HepG2 (cell line): ENCODE measurements around the gene JSRP1. TPM values are rescaled to one million over a fixed set of nuclear protein-coding genes. Genes with fewer than 3 reads are reported as not detected.

ENCODE experiments used
- ATF7 ChIP-seq, 2 experiments: fragments of 450-650 bp in 1 of 2; sonication (generic) in 1 of 2; formaldehyde crosslinking in 1 of 2; IDR thresholded peaks; 2 replicates each; pipeline versions ENCODE4 v1.4.0 to v1.6.1; 2016 to 2020; ENCODE audit warnings: antibody characterized with exemption in 1 of 2, mild to moderate bottlenecking in 1 of 2, missing genetic modification reagents in 1 of 2
- CEBPB ChIP-seq: IDR thresholded peaks from 2 replicates; pipeline ENCODE4 v1.6.1; 2011; ENCODE audit warnings: low read depth, low read length, improper control_type of control experiment, borderline replicate concordance
- GFI1 ChIP-seq: sonication (generic); formaldehyde crosslinking; IDR thresholded peaks from 2 replicates; pipeline ENCODE4 v1.5.0; 2020; ENCODE audit warnings: missing genetic modification reagents, mild to moderate bottlenecking, borderline replicate concordance
- ISX ChIP-seq: sonication (generic); formaldehyde crosslinking; conservative IDR thresholded peaks from 2 replicates; pipeline ENCODE4 v1.5.0; 2020; ENCODE audit warnings: missing genetic modification reagents
- KDM4B ChIP-seq: sonication (generic); formaldehyde crosslinking; IDR thresholded peaks from 2 replicates; pipeline ENCODE4 v1.4.0; 2020; ENCODE audit warnings: missing genetic modification reagents
- MNT ChIP-seq: fragments of 450-650 bp; IDR thresholded peaks from 2 replicates; pipeline ENCODE4 v1.6.1; 2016
- PAXIP1 ChIP-seq: sonication (generic); formaldehyde crosslinking; conservative IDR thresholded peaks from 2 replicates; pipeline ENCODE4 v1.4.0; 2020; ENCODE audit warnings: mild to moderate bottlenecking, missing genetic modification reagents, moderate library complexity
- RFX3 ChIP-seq: IDR thresholded peaks from 2 replicates; pipeline ENCODE4 v1.6.1; 2016; ENCODE audit warnings: missing biosample characterization, missing genetic modification reagents
- RORA ChIP-seq: sonication (generic); formaldehyde crosslinking; IDR thresholded peaks from 2 replicates; pipeline ENCODE4 v1.5.0; 2020; ENCODE audit warnings: mild to moderate bottlenecking, missing genetic modification reagents, moderate library complexity
- TCF12 ChIP-seq, 2 experiments: fragments of 450-650 bp in 1 of 2; sonication (generic) in 1 of 2; formaldehyde crosslinking in 1 of 2; IDR thresholded peaks; 2 replicates each; pipeline versions ENCODE4 v1.6.1 to v1.8.0; 2017 to 2022; ENCODE audit warnings: antibody characterized with exemption in 1 of 2, mild to moderate bottlenecking in 1 of 2, missing genetic modification reagents in 1 of 2, moderate library complexity in 1 of 2
- USF2 ChIP-seq, 2 experiments: sonication (generic) in 1 of 2; formaldehyde crosslinking in 1 of 2; IDR thresholded peaks; 2 replicates each; pipeline versions ENCODE4 v1.5.1 to v1.6.1; 2011 to 2020; ENCODE audit warnings: borderline replicate concordance in 1 of 2, low read depth in 1 of 2, low read length in 1 of 2, mild to moderate bottlenecking in 1 of 2, missing genetic modification reagents in 1 of 2, moderate library complexity in 1 of 2
- ZNF343 ChIP-seq: sonication (generic); formaldehyde crosslinking; IDR thresholded peaks from 2 replicates; pipeline ENCODE4 v1.4.0; 2020; ENCODE audit warnings: mild to moderate bottlenecking, missing genetic modification reagents
- ZNF430 ChIP-seq: sonication (generic); formaldehyde crosslinking; IDR thresholded peaks from 2 replicates; pipeline ENCODE4 v1.9.0; 2021; ENCODE audit warnings: mild to moderate bottlenecking, missing genetic modification reagents
- ZNF496 ChIP-seq: sonication (generic); formaldehyde crosslinking; IDR thresholded peaks from 2 replicates; pipeline ENCODE4 v1.8.1; 2023; ENCODE audit warnings: mild to moderate bottlenecking, moderate library complexity, missing genetic modification reagents; ENCODE audit not compliant: insufficient replicate concordance
- ZNF615 ChIP-seq: sonication (generic); formaldehyde crosslinking; IDR thresholded peaks from 2 replicates; pipeline ENCODE4 v1.5.0; 2020; ENCODE audit warnings: mild to moderate bottlenecking, missing genetic modification reagents, borderline replicate concordance
- ZNF788 ChIP-seq: sonication (generic); formaldehyde crosslinking; IDR thresholded peaks from 2 replicates; pipeline ENCODE4 v1.5.0; 2020; ENCODE audit warnings: mild to moderate bottlenecking, missing genetic modification reagents, borderline replicate concordance
- polyA plus RNA-seq, 8 experiments: library from polyadenylated mRNA; depleted of rRNA in 3 of 8; stranded (reverse) in 7 of 8; unstranded in 1 of 8; fragments of >200 nt; fragmentation: Illumina TruSeq in 4 of 8; extraction: Trizol in 4 of 8; gene quantifications; 2 replicates each; pipeline versions ENCODE4 v1.2.1 to v1.2.3, GENCODE V29; 2011 to 2016; ENCODE audit warnings: low read depth in 4 of 8, missing spikeins in 1 of 8, mixed read lengths in 1 of 8; ENCODE audit not compliant: insufficient read depth in 1 of 8
- total RNA-seq, 5 experiments: library from RNA; depleted of rRNA; stranded (reverse); fragments of >200 nt; fragmentation: Illumina TruSeq; extraction: Trizol; gene quantifications; 2 replicates each; pipeline ENCODE4 v1.2.3, GENCODE V29; 2016; ENCODE audit warnings: low read depth in 1 of 5
- TF ChIP-seq, protein P1 (sequence below): sonication (generic); formaldehyde crosslinking; IDR thresholded peaks from 2 replicates; pipeline ENCODE4 v1.4.0; 2020; ENCODE audit warnings: mild to moderate bottlenecking, missing genetic modification reagents
- TF ChIP-seq, protein P2 (sequence below): sonication (generic); formaldehyde crosslinking; IDR thresholded peaks from 2 replicates; pipeline ENCODE4 v1.8.1; 2023; ENCODE audit warnings: missing genetic modification reagents, inconsistent platforms, borderline replicate concordance

The JSRP1 gene
- total and polyA plus RNA-seq, 2 of the 13 experiments (the other 11 are each of a cell fraction or from before 2014, with no cell fraction given), result 0.16 to 0.38 TPM

DNA sequence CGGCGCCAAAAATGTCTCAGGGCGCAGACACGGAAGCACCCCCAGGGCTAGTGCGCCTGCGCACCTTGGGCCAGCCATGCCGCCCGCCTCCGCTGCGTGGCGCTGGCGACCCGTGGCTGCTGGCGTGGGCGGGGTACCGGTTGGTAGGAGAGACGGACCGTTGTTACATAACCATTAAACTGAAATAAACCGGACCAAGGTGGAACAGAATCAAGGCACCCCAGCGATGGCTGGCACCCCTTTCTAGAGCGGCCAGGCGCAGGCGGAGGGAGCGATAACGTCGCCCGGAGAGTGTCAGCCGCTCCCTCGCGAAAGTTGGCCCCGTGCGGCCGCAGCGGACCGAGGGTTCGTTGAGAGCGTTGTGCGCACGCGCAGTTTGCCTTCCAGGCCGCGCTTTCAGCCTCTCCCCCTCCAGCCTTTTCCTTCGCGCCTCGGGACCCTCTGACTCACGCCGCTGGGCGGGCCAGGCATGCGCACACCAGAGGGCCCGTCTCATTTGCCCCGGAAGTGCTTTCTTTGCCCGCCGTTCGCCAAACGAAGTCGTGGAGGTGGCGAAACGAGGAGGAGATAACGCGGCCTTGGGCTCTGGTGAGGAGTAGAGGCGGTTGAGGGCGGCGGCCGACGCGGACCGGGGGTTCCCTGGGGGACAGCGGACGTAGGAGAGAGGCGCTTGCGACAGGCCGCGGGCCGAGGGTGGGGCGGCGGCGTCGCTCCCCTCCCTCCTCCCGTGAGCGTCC is 19.7 kb downstream of the JSRP1 start, which contains the start of the genes PLEKHJ1 and SF3A2 (continued):
- TF ChIP-seq PAXIP1 (CRISPR knock-in tag) (peak; percentile 67), KDM4B (CRISPR knock-in tag) (no peak), CEBPB (peak; percentile 62), USF2 (IDR thresholded peaks at IDR 0.05; ENCODE audit: low read depth, low read length) (no peak), USF2 (CRISPR knock-in tag; IDR thresholded peaks at IDR 0.05; ENCODE audit: borderline replicate concordance) (no peak; the same call in 1 of the 2 replicates), ZNF788 (CRISPR knock-in tag) (peak; percentile 87), ZNF343 (CRISPR knock-in tag) (peak; percentile 82; the same call in 1 of the 2 replicates), TCF12 (IDR thresholded peaks at IDR 0.05) (no peak), TCF12 (CRISPR knock-in tag; IDR thresholded peaks at IDR 0.05) (peak; percentile 29; the same call in 1 of the 2 replicates), ZNF615 (peak; percentile 91), RORA (CRISPR knock-in tag) (no peak), ISX (CRISPR knock-in tag) (peak; percentile 80; the same call in 1 of the 2 replicates), GFI1 (CRISPR knock-in tag) (peak; percentile 84), ZNF496 (no peak), ATF7 (IDR thresholded peaks at IDR 0.05) (no peak), ATF7 (CRISPR knock-in tag; IDR thresholded peaks at IDR 0.05) (peak; percentile 82), ZNF430 (CRISPR knock-in tag) (peak; percentile 98), MNT (0 out of 2 replicates have a peak, but pooled peaks have one; percentile 34), RFX3 (no peak)
- TF ChIP-seq, protein P1, sequence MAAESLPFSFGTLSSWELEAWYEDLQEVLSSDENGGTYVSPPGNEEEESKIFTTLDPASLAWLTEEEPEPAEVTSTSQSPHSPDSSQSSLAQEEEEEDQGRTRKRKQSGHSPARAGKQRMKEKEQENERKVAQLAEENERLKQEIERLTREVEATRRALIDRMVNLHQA (CRISPR knock-in tag), result no peak
- TF ChIP-seq, protein P2, sequence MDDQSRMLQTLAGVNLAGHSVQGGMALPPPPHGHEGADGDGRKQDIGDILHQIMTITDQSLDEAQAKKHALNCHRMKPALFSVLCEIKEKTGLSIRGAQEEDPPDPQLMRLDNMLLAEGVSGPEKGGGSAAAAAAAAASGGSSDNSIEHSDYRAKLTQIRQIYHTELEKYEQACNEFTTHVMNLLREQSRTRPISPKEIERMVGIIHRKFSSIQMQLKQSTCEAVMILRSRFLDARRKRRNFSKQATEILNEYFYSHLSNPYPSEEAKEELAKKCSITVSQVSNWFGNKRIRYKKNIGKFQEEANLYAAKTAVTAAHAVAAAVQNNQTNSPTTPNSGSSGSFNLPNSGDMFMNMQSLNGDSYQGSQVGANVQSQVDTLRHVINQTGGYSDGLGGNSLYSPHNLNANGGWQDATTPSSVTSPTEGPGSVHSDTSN (CRISPR knock-in tag), result no peak
